ENCODE data around the gene HK1. TPM values are rescaled to one million over a fixed set of nuclear protein-coding genes. Genes with fewer than 3 reads are reported as not detected.
"Not testable (repeated sequence)": the region's sequence is repeated elsewhere in the genome, so short reads cannot be mapped to it uniquely, and the experiment has no call there.

HK1 gene
- total RNA-seq, 1 experiment from 2014 or later = 219 TPM

DNA sequence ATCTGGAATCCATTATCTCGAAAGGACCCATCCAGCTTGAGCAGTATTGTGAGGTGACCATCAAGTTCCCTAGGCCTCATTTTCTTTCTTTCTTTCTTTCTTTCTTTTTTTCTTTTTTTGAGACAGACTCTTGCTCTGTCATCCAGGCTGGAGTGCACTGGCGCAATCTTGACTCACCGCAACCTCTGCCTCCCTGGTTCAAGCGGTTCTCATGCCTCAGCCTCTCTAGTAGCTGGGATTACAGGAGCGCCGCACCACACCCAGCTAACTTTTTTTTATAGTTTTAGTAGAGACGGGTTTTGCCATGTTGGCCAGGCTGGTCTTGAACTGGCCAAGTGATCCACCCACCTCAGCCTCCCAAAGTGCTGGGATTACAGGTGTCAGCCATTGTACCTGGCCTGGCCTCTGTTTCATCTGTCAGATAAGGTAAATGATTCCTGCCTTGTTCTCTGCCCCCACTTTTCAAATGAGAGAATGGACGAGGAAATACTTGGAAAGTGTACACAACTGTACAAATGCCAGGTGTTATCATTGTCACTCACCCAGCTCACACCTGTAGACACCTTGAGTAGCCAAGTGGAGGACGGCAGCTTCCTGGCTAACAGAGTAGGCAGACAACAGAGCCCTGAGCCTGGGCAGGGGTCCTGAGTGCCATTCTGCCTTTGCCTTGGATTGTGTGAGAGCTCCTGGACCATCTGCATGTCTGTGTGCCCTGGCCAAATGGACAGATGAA, 54.1 kb downstream of the HK1 start (continued):
- TF ChIP-seq, protein P1, sequence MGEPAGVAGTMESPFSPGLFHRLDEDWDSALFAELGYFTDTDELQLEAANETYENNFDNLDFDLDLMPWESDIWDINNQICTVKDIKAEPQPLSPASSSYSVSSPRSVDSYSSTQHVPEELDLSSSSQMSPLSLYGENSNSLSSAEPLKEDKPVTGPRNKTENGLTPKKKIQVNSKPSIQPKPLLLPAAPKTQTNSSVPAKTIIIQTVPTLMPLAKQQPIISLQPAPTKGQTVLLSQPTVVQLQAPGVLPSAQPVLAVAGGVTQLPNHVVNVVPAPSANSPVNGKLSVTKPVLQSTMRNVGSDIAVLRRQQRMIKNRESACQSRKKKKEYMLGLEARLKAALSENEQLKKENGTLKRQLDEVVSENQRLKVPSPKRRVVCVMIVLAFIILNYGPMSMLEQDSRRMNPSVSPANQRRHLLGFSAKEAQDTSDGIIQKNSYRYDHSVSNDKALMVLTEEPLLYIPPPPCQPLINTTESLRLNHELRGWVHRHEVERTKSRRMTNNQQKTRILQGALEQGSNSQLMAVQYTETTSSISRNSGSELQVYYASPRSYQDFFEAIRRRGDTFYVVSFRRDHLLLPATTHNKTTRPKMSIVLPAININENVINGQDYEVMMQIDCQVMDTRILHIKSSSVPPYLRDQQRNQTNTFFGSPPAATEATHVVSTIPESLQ (CRISPR knock-in tag; IDR thresholded peaks at IDR 0.05) = no peak

DNA sequence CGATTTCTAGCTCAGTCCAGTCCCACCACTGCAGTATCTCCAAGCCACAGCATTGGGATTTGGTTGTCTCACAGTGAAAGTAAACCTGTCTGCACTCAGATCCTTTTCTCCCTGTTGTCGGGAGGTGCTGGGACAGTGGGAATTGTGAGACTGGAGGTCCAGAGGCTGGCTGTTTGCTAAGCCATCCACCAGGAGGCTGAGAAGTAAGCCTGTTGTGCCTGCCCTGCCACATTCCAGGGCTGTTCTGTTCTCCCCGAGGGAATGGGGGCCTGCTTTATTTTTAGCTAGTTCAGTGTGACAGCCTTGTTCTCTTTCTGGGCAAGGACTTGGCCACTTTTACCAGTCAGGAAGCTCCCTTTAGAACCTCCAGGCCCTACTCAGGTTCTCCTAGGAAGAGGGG, 54.9 kb downstream of the HK1 start:
- TF ChIP-seq, protein P1 (CRISPR knock-in tag; IDR thresholded peaks at IDR 0.05) = no peak
- TF ChIP-seq, protein P2, sequence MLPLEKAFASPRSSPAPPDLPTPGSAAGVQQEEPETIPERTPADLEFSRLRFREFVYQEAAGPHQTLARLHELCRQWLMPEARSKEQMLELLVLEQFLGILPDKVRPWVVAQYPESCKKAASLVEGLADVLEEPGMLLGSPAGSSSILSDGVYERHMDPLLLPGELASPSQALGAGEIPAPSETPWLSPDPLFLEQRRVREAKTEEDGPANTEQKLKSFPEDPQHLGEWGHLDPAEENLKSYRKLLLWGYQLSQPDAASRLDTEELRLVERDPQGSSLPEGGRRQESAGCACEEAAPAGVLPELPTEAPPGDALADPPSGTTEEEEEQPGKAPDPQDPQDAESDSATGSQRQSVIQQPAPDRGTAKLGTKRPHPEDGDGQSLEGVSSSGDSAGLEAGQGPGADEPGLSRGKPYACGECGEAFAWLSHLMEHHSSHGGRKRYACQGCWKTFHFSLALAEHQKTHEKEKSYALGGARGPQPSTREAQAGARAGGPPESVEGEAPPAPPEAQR (CRISPR knock-in tag; IDR thresholded peaks at IDR 0.05) = no peak
- TF ChIP-seq TEAD4 (CRISPR knock-in tag; IDR thresholded peaks at IDR 0.05) (peak; percentile 79; the same call in 1 of the 2 replicates), TEAD1 (CRISPR knock-in tag; IDR thresholded peaks at IDR 0.05) (peak; percentile 93; the same call in 1 of the 2 replicates)
- ChIA-PET POLR2A (interaction anchor here (0.6 to 1.4 kb wide), 3 partner anchors 26 to 57 kb away, joined by 3 read pairs; no protein-coding TSS in a partner anchor), CTCF (interaction anchor here (0.6 to 3.5 kb wide), 16 partner anchors 8 to 74 kb away, joined by 3 to 13 read pairs (median 4); no protein-coding TSS in a partner anchor)
- peak; percentile 65 for ATAC-seq
- Mint-ChIP-seq H3K27me3 (ENCODE audit: low read depth) (no peaks in the 10 kb centered on the region), H3K4me3 (no peak overlapping the region), H3K36me3 (peaks cover 4% of the 10 kb centered on the region; the same call in 1 of the 2 replicates), H3K4me1 (peaks cover 99% of the 10 kb centered on the region), H3K27ac (peak overlapping the region; percentile 93), H3K9me3 (no peaks in the 10 kb centered on the region)
- DNase-seq (ENCODE audit: low spot score) = peak; percentile 63

DNA sequence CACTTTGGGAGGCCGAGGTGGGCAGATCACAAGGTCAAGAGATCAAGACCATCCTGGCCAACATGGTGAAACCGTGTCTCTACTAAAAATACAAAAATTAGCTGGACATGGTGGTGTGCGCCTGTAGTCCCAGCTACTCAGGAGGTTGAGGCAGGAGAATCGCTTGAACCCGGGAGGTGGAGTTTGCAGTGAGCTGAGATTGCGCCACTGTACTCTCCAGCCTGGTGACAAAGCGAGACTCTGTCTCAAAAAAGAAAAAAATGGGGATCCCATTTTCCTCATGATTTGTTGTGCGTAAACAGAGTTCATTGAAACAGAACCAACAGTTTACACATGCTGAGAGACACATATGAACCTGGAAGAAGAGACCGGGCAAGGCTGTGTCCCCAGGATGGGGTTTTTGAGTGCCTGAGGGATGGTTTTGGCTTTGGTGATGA, 55.6 kb downstream of the HK1 start:
- Mint-ChIP-seq H3K27ac (peak overlapping the region; percentile 93), H3K4me1 (peaks cover 99% of the 10 kb centered on the region)
- DNase-seq (ENCODE audit: low spot score); H3K9me3 Mint-ChIP-seq; ATAC-seq; H3K36me3 Mint-ChIP-seq; H3K4me3 Mint-ChIP-seq; H3K27me3 Mint-ChIP-seq (ENCODE audit: low read depth): not testable (repeated sequence)
- CTCF ChIA-PET = interaction anchor here (0.6 to 3.5 kb wide), 15 partner anchors 8 to 73 kb away, joined by 3 to 13 read pairs (median 5); no protein-coding TSS in a partner anchor
- POLR2A ChIA-PET = interaction anchor here (0.6 to 1.4 kb wide), 3 partner anchors 25 to 57 kb away, joined by 3 read pairs; no protein-coding TSS in a partner anchor

DNA sequence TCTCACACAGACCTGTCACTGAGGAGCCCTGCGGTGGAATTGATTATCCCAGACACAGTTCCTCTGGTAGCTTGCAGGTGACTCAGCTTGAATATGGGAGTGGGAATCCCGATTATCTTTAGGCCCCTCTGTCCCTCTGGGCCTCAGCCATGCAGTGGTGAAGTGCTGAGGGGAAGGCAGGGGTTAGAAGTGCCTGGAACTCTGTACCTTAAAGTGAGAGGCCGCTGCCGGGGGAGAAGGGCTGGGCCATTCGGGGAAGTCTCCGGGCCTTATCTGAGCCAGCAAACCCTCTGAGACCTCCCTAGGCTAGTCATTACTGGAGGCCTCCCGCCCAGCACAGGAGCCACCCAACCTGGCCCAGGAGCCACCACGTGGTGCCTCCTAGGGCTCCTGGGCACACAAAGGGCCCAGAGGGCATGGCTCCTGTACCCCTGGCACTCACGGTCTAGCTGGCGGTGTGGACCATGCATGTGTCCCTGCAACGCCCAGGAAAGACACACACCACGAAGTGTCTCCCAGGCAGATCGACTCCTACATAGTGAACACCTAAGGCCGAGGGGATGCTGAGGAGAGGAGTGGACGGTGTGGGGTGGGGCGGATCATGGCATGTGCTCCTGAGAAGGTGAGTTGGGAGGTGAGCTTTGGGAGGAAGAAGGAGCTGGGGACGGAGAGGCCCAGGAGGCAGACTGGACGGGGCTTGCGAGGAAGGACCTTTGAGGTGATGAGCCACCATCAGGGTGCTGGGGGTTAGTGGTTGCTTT, 56.2 kb downstream of the HK1 start:
- Mint-ChIP-seq H3K27ac (peak overlapping the region; percentile 93), H3K27me3 (ENCODE audit: low read depth) (no peaks in the 10 kb centered on the region), H3K4me3 (no peak overlapping the region), H3K4me1 (peaks cover 99% of the 10 kb centered on the region), H3K36me3 (peaks cover 4% of the 10 kb centered on the region; the same call in 1 of the 2 replicates), H3K9me3 (no peaks in the 10 kb centered on the region)
- ChIA-PET POLR2A (interaction anchor here (1.4 kb wide), 1 partner anchor 41 kb away, joined by 3 read pairs; no protein-coding TSS in a partner anchor), CTCF (interaction anchor here (0.7 to 3.5 kb wide), 7 partner anchors 10 to 56 kb away, joined by 3 to 11 read pairs (median 6); no protein-coding TSS in a partner anchor)
- DNase-seq (ENCODE audit: low spot score) = no peak
- no peak for ATAC-seq
- TF ChIP-seq, protein P3, sequence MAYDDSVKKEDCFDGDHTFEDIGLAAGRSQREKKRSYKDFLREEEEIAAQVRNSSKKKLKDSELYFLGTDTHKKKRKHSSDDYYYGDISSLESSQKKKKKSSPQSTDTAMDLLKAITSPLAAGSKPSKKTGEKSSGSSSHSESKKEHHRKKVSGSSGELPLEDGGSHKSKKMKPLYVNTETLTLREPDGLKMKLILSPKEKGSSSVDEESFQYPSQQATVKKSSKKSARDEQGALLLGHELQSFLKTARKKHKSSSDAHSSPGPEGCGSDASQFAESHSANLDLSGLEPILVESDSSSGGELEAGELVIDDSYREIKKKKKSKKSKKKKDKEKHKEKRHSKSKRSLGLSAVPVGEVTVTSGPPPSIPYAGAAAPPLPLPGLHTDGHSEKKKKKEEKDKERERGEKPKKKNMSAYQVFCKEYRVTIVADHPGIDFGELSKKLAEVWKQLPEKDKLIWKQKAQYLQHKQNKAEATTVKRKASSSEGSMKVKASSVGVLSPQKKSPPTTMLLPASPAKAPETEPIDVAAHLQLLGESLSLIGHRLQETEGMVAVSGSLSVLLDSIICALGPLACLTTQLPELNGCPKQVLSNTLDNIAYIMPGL (CRISPR knock-in tag; IDR thresholded peaks at IDR 0.05) = no peak
- no peak for TF ChIP-seq GRHL2 (CRISPR knock-in tag; IDR thresholded peaks at IDR 0.05; ENCODE audit: insufficient replicate concordance, severe bottlenecking)
